HCT116 (cell line): Measurements from ENCODE around the gene RASGRF2. TPM values are rescaled to one million over a fixed set of nuclear protein-coding genes. Genes with fewer than 3 reads are reported as not detected.

Experiments used
- ATAC-seq: fragments of 200-7000 bp; cut with Tn5 transposase; 2 replicates; pipeline ENCODE4 v1.9.1; 2020; ENCODE audit warnings: mild to moderate bottlenecking, moderate library complexity
- BruUV-seq: library from RNA; stranded (reverse); fragments of 400-500 nt; replicated peaks from 2 replicates; lab custom pipeline; 2021; lab: Mats Ljungman, UMichigan
- CTCF ChIA-PET: fragments of 300-600 bp; sonication (Branson Sonifier 250); formaldehyde crosslinking; loops from one replicate; lab custom pipeline; 2021; ENCODE audit warnings: antibody characterized with exemption; lab: Charles Lee
- POLR2A ChIA-PET: fragments of 300-600, 350-600 bp; sonication (Branson Sonifier 250); formaldehyde crosslinking; loops from one replicate; lab custom pipeline; 2021; ENCODE audit warnings: antibody characterized with exemption; lab: Charles Lee
- RAD21 ChIA-PET, 2 experiments: fragments of 300-600 bp; sonication (Branson Sonifier 250); formaldehyde crosslinking; loops; one replicate each; lab custom pipeline; 2023; ENCODE audit warnings: low total read pairs in 2 of 2; ENCODE audit not compliant: uncharacterized antibody in 2 of 2, unreplicated experiment in 2 of 2, low non-redundant PET in 1 of 2; lab: Charles Lee
- DNase-seq: peaks from one replicate; pipeline ENCODE4 v3.0.0-alpha.2; 2010; ENCODE audit warnings: low read depth, low spot score
- H2AFZ ChIP-seq: fragments of 200-600 bp; shearing (Covaris generic), sonication (generic); 2 replicates; pipeline ENCODE4 v1.6.1; 2017; ENCODE audit warnings: low read depth, mixed run types, mixed read lengths, antibody characterized with exemption, low read length; ENCODE audit not compliant: poor library complexity, severe bottlenecking
- H3K27ac ChIP-seq: 2 replicates; pipeline ENCODE4 v1.5.1; 2012; ENCODE audit warnings: low read depth, low read length
- H3K27me3 ChIP-seq: fragments of 200-600 bp; sonication (generic); 2 replicates; pipeline ENCODE4 v1.6.1; 2016; ENCODE audit warnings: mixed run types, low read length, mixed read lengths; ENCODE audit not compliant: insufficient read depth
- H3K36me3 ChIP-seq, 2 experiments: fragments of 200-500 bp in 1 of 2; fragments of 200-600 bp in 1 of 2; sonication (Bioruptor generic) in 1 of 2; sonication (generic) in 1 of 2; 2 replicates each; pipeline versions ENCODE4 v1.5.1 to v1.6.1; 2014 to 2016; ENCODE audit warnings: low read length in 2 of 2, inconsistent platforms in 1 of 2, mixed read lengths in 1 of 2, mixed run types in 1 of 2; ENCODE audit not compliant: insufficient read depth in 2 of 2, control insufficient read depth in 1 of 2
- H3K4me1 ChIP-seq, 2 experiments: fragments of 200-600 bp in 1 of 2; sonication (generic) in 1 of 2; 2 replicates each; pipeline versions ENCODE4 v1.5.1 to v1.6.1; 2012 to 2017; ENCODE audit warnings: low read length in 2 of 2, inconsistent platforms in 1 of 2, mild to moderate bottlenecking in 1 of 2, mixed read lengths in 1 of 2, mixed run types in 1 of 2, moderate library complexity in 1 of 2; ENCODE audit not compliant: insufficient read depth in 2 of 2, control insufficient read depth in 1 of 2
- H3K4me2 ChIP-seq: fragments of 200-600 bp; sonication (generic); 2 replicates; pipeline ENCODE4 v1.6.1; 2017; ENCODE audit warnings: mixed run types, low read length, mixed read lengths
- H3K4me3 ChIP-seq, 2 experiments: fragments of 200-600 bp in 1 of 2; sonication (generic) in 1 of 2; replicated peaks in 1 of 2; 2 replicates each; pipeline ENCODE4 v1.5.1; 2011 to 2016; ENCODE audit warnings: low read length in 2 of 2, control low read depth in 1 of 2, low read depth in 1 of 2, mild to moderate bottlenecking in 1 of 2, mixed read lengths in 1 of 2, mixed run types in 1 of 2
- H3K79me2 ChIP-seq: fragments of 200-600 bp; sonication (generic); 2 replicates; pipeline ENCODE4 v1.6.1; 2017; ENCODE audit warnings: mild to moderate bottlenecking, mixed run types, low read length, moderate library complexity, mixed read lengths; ENCODE audit not compliant: insufficient read depth
- H3K9ac ChIP-seq: fragments of 200-600 bp; sonication (generic); 2 replicates; pipeline ENCODE4 v1.6.1; 2016; ENCODE audit warnings: low read length, mixed read lengths
- H3K9me2 ChIP-seq: fragments of 200-600 bp; sonication (generic), shearing (Covaris generic); 2 replicates; pipeline ENCODE4 v1.6.1; 2017; ENCODE audit warnings: mixed run types, mild to moderate bottlenecking, moderate library complexity; ENCODE audit not compliant: insufficient read depth
- H3K9me3 ChIP-seq, 2 experiments: fragments of 200-500 bp in 1 of 2; fragments of 200-600 bp in 1 of 2; sonication (Bioruptor generic) in 1 of 2; sonication (generic) in 1 of 2; 2 replicates each; pipeline ENCODE4 v1.6.1; 2014 to 2017; ENCODE audit warnings: low read length in 2 of 2, mixed read lengths in 2 of 2, inconsistent platforms in 1 of 2, low read depth in 1 of 2, mild to moderate bottlenecking in 1 of 2, mixed run types in 1 of 2, moderate library complexity in 1 of 2; ENCODE audit not compliant: control insufficient read depth in 1 of 2, insufficient read depth in 1 of 2
- H4K20me1 ChIP-seq: fragments of 200-600 bp; sonication (generic), shearing (Covaris generic); 2 replicates; pipeline ENCODE4 v1.6.1; 2017; ENCODE audit warnings: mixed run types, mild to moderate bottlenecking, moderate library complexity; ENCODE audit not compliant: insufficient read depth
- CBX3 ChIP-seq: IDR thresholded peaks from 2 replicates; pipeline ENCODE4 v1.6.1; 2012; ENCODE audit warnings: low read depth
- CEBPB ChIP-seq: IDR thresholded peaks from 2 replicates; pipeline ENCODE4 v1.6.1; 2012; ENCODE audit warnings: low read depth
- EGR1 ChIP-seq: IDR thresholded peaks from 2 replicates; pipeline ENCODE4 v1.6.1; 2012; ENCODE audit warnings: low read depth
- ELF1 ChIP-seq: IDR thresholded peaks from 2 replicates; pipeline ENCODE4 v1.6.1; 2012; ENCODE audit warnings: low read depth, borderline replicate concordance
- EZH2 ChIP-seq: fragments of 200-600 bp; sonication (generic); IDR thresholded peaks from 2 replicates; pipeline ENCODE4 v1.6.1; 2017; ENCODE audit warnings: antibody characterized with exemption, mixed run types
- EZH2phosphoT487 ChIP-seq: fragments of 200-600 bp; IDR thresholded peaks from 2 replicates; pipeline ENCODE4 v1.6.1; 2018; ENCODE audit warnings: antibody characterized with exemption, borderline replicate concordance
- FOSL1 ChIP-seq: IDR thresholded peaks from 2 replicates; pipeline ENCODE4 v1.6.1; 2012; ENCODE audit warnings: low read depth
- JUND ChIP-seq: IDR thresholded peaks from 2 replicates; pipeline ENCODE4 v1.6.1; 2012
- POLR2A ChIP-seq: IDR thresholded peaks from 2 replicates; pipeline ENCODE4 v1.7.0; 2011; ENCODE audit warnings: borderline replicate concordance; ENCODE audit not compliant: insufficient read depth, insufficient read length; ENCODE audit errors: extremely low read depth
- POLR2AphosphoS5 ChIP-seq: IDR thresholded peaks from 2 replicates; pipeline ENCODE4 v1.6.1; 2011; ENCODE audit warnings: mild to moderate bottlenecking, low read depth, low read length, moderate library complexity
- RAD21 ChIP-seq: IDR thresholded peaks from 2 replicates; pipeline ENCODE4 v1.6.1; 2012; ENCODE audit warnings: low read depth, mild to moderate bottlenecking
- SIN3A ChIP-seq: IDR thresholded peaks from 2 replicates; pipeline ENCODE4 v1.6.1; 2012; ENCODE audit warnings: low read depth
- SP1 ChIP-seq: IDR thresholded peaks from 2 replicates; pipeline ENCODE4 v1.6.1; 2012; ENCODE audit warnings: low read depth
- SRF ChIP-seq: IDR thresholded peaks from 2 replicates; pipeline ENCODE4 v1.6.1; 2012; ENCODE audit warnings: low read depth
- TCF7L2 ChIP-seq: IDR thresholded peaks from 2 replicates; pipeline ENCODE4 v1.7.0; 2011; ENCODE audit warnings: borderline replicate concordance, inconsistent platforms; ENCODE audit not compliant: insufficient read depth, insufficient read length; ENCODE audit errors: extremely low read depth
- ZFX ChIP-seq: fragments of 450-650 bp; IDR thresholded peaks from 2 replicates; pipeline ENCODE4 v1.6.1; 2017
- intact Hi-C: fragments of 100-400 bp; cut with micrococcal nuclease; formaldehyde crosslinking; loops from 2 replicates; pipeline ENCODE4 v1.10.0; 2022
- total RNA-seq: library from RNA; stranded (reverse); gene quantifications from one replicate; pipeline ENCODE4 v1.2.1, GENCODE V29; 2021; ENCODE audit not compliant: unreplicated experiment
- TF ChIP-seq, protein P1 (sequence below): IDR thresholded peaks from 2 replicates; pipeline ENCODE4 v1.6.1; 2012
- TF ChIP-seq, protein P2 (sequence below): IDR thresholded peaks from 2 replicates; pipeline ENCODE4 v1.6.1; 2012
- TF ChIP-seq, protein P3 (sequence below): IDR thresholded peaks from 2 replicates; pipeline ENCODE4 v1.6.1; 2012; ENCODE audit warnings: low read depth

The RASGRF2 gene
- total RNA-seq, 1 experiment from 2014 or later: 0.05 TPM

DNA sequence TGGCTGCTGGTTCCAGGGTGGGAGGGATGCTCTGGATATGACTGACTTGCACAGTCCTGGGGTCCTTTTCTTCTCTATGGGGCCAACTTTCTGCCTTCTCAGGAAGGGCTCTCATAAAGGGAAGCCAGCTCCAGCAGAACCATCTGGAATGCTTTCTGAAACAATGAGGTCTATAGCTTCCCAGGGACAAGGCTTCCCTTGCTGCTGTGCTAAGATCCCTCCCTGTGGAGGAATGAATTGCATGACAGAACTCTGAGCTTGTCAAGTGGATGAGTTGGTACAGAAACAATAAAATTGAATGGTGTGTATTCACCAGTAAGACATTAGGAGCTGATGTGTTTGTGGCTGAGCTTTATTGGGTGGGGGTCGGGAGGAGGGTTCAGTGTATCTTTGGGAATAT is 292.7 kb downstream of the RASGRF2 start:
- Histone ChIP-seq H3K27ac (no peak overlapping the region), H4K20me1 (no peaks in the 10 kb centered on the region), H3K4me3 (no peak overlapping the region), H3K4me2 (no peak overlapping the region), H3K36me3 (no peaks in the 10 kb centered on the region), H3K79me2 (no peaks in the 10 kb centered on the region), H3K27me3 (no peaks in the 10 kb centered on the region), H3K9me2 (no peaks in the 10 kb centered on the region), H3K9ac (no peak overlapping the region), H3K4me1 (peaks cover 7 to 11% of the 10 kb centered on the region in 2 experiments), H3K9me3 (no peaks in the 10 kb centered on the region), H2AFZ (no peak overlapping the region)
- intact Hi-C loops: no loop called here
- CTCF ChIA-PET: no interaction called here
- TF ChIP-seq ELF1 (no peak), SP1 (no peak), JUND (no peak)
- TF ChIP-seq, protein P1, sequence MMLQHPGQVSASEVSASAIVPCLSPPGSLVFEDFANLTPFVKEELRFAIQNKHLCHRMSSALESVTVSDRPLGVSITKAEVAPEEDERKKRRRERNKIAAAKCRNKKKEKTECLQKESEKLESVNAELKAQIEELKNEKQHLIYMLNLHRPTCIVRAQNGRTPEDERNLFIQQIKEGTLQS: no peak
- TF ChIP-seq, protein P2, sequence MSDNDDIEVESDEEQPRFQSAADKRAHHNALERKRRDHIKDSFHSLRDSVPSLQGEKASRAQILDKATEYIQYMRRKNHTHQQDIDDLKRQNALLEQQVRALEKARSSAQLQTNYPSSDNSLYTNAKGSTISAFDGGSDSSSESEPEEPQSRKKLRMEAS: no peak
- RAD21 ChIA-PET: no interaction called here
- POLR2A ChIA-PET: no interaction called here
- BruUV-seq: no TSS peak
- ATAC-seq (no peak), DNase-seq (no peak)

DNA sequence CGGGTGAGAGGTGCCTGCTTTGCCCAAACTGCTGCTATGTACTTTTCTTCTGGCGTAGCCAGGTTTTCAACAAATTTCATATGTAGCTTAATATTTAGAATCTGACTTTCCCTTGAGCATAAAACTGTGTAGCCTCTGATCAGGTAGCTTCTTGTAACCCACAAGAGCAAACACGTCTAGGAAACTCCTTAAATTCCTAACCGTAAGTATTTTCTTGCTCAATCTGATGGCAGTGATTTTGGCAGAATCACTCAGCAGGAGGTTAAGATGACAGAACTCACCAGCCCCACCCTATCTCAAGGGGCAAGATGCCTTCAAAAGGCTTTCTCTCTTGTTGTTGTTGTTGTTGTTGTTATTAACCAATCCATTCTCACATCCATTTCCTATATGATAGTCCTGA is 293.7 kb downstream of the RASGRF2 start:
- H3K4me2 ChIP-seq: no peak overlapping the region
- ATAC-seq (no peak), DNase-seq (no peak)
- POLR2A ChIA-PET: no interaction called here
- H3K27ac ChIP-seq: no peak overlapping the region
- RAD21 ChIA-PET: no interaction called here
- no peaks in the 10 kb centered on the region for H3K36me3 ChIP-seq
- H3K4me3 ChIP-seq: no peak overlapping the region
- H2AFZ ChIP-seq: no peak overlapping the region
- H3K27me3 ChIP-seq: no peaks in the 10 kb centered on the region
- peaks cover 6 to 11% of the 10 kb centered on the region in 2 experiments for H3K4me1 ChIP-seq
- no peak for TF ChIP-seq POLR2AphosphoS5
- TF ChIP-seq SIN3A: no peak
- no peak for TF ChIP-seq EZH2
- no peak for TF ChIP-seq CEBPB
- no peak for TF ChIP-seq TCF7L2
- TF ChIP-seq ZFX: no peak
- no peak for TF ChIP-seq SP1
- TF ChIP-seq SRF: no peak
- TF ChIP-seq EZH2phosphoT487: no peak
- TF ChIP-seq CBX3: no peak
- TF ChIP-seq FOSL1: no peak
- TF ChIP-seq EGR1: no peak
- TF ChIP-seq, protein P3, sequence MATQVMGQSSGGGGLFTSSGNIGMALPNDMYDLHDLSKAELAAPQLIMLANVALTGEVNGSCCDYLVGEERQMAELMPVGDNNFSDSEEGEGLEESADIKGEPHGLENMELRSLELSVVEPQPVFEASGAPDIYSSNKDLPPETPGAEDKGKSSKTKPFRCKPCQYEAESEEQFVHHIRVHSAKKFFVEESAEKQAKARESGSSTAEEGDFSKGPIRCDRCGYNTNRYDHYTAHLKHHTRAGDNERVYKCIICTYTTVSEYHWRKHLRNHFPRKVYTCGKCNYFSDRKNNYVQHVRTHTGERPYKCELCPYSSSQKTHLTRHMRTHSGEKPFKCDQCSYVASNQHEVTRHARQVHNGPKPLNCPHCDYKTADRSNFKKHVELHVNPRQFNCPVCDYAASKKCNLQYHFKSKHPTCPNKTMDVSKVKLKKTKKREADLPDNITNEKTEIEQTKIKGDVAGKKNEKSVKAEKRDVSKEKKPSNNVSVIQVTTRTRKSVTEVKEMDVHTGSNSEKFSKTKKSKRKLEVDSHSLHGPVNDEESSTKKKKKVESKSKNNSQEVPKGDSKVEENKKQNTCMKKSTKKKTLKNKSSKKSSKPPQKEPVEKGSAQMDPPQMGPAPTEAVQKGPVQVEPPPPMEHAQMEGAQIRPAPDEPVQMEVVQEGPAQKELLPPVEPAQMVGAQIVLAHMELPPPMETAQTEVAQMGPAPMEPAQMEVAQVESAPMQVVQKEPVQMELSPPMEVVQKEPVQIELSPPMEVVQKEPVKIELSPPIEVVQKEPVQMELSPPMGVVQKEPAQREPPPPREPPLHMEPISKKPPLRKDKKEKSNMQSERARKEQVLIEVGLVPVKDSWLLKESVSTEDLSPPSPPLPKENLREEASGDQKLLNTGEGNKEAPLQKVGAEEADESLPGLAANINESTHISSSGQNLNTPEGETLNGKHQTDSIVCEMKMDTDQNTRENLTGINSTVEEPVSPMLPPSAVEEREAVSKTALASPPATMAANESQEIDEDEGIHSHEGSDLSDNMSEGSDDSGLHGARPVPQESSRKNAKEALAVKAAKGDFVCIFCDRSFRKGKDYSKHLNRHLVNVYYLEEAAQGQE: no peak
- no peak for TF ChIP-seq POLR2A
- TF ChIP-seq RAD21: no peak
- intact Hi-C loops: no loop called here
- H3K9me2 ChIP-seq: no peaks in the 10 kb centered on the region
- CTCF ChIA-PET: no interaction called here
- H3K79me2 ChIP-seq: no peaks in the 10 kb centered on the region
- H4K20me1 ChIP-seq: no peaks in the 10 kb centered on the region
- H3K9me3 ChIP-seq: no peaks in the 10 kb centered on the region
- BruUV-seq: no TSS peak
- H3K9ac ChIP-seq: no peak overlapping the region
